Left renal cortex interstitium (tissue), 4 donors: ENCODE measurements around the gene CACNA2D3. TPM values are rescaled to one million over a fixed set of nuclear protein-coding genes. Genes with fewer than 3 reads are reported as not detected.
"Not testable (repeated sequence)": the region's sequence is repeated elsewhere in the genome, so short reads cannot be mapped to it uniquely, and the experiment has no call there.

Experiments used
- DNase-seq, 4 donors: peaks; one replicate each; pipeline ENCODE4 v3.0.0-alpha.2; 2013; ENCODE audit warnings: low read depth in 4 of 4, low spot score in 2 of 4, missing footprints in 1 of 4
- polyA plus RNA-seq, 4 donors: library from polyadenylated mRNA; unstranded; fragments of 120-200 nt; gene quantifications; one replicate each; pipeline ENCODE4 v1.2.1, GENCODE V29; 2013; ENCODE audit not compliant: insufficient read length in 4 of 4

The CACNA2D3 gene
- polyA plus RNA-seq, 4 donors: 1.2 to 2.1 (median 1.5) TPM

DNA sequence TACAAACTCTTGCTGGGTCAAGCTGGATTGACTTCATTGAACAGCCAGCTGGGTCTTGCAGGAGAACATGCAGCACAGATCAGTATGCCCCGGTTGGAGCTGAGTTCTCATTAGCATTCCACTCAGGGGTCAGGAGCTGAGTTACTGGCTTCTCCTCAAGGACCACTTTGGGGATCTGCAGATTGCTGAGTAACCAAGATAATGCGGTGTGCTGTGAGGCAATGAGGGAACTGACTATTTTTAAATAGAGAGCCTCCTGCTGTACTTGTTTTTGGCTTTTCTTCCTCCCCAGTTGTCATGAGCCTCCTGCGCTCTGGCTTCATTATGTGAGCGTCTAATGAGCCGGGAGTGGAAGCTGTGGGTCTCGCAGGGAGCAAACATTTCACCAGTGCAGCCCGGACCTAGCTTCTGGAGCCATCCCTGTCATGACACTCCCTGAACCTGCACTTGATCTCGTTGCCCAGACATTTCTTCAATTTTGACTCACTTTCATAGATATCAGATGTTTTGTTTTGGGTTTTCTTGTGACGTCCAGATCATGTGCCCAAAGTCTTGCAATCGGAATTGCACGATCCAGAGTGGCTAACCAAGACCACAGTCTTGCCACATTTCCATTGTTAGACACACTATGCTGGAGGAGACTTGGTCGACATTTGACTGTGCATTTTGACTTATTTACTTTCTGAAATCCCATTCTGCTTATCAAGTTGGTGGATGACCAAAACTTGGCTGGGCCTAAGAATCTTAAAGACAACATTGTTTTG, 478.3 kb downstream of the CACNA2D3 start:
- DNase-seq: no peak

- no peak for DNase-seq
Observed at GRCh38 chr3:54604495-54604894, 482.1 kb downstream of the CACNA2D3 start.

GRCh38 chr3:54608041-54608440, 485.7 kb downstream of the CACNA2D3 start:
- no peak for DNase-seq

GRCh38 chr3:54619053-54619452, 496.7 kb downstream of the CACNA2D3 start:
- no peak for DNase-seq

DNA sequence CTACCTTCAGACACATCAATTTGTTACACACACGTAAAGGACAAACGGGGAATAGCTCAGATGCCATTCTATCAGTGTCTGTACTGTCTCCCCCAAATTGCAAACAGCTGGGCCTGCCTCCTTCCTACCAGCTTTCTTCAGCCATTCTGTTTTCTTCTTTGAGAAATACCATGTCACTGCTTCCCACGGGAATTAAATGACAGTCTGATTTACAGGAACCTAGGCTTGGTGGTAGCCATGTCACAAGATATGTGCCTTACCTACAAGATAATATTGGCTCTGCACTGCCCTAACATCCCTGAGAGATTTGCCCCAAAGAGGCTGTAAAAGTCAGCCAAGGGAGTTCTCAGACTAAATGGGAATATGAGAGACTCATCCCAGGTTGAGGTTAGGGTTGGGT, 497.2 kb downstream of the CACNA2D3 start:
- no peak for DNase-seq

- no peak for DNase-seq
Observed at GRCh38 chr3:54621184-54621583, 498.8 kb downstream of the CACNA2D3 start.

DNA sequence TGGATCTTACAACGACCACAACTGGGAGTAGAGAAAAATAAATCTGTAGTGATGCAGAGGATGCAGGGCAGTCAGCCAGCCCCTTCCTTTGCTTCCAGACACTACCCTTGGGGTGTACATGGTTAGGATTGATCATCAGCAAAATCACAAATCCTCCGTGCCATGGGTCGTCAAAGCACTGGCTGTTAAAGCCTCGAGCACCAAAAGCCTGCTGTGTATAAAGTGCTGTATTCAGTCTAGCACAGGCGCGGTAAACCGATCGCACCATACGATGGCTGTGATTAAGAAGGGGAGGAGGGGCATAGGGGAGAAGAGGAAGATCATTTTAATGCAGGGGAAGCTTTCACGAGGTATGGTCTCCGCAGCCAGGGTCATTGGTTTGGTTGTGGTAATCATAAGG, 500.3 kb downstream of the CACNA2D3 start:
- DNase-seq: no peak

GRCh38 chr3:54625805-54626787, 503.7 kb downstream of the CACNA2D3 start:
- DNase-seq: no peak

DNA sequence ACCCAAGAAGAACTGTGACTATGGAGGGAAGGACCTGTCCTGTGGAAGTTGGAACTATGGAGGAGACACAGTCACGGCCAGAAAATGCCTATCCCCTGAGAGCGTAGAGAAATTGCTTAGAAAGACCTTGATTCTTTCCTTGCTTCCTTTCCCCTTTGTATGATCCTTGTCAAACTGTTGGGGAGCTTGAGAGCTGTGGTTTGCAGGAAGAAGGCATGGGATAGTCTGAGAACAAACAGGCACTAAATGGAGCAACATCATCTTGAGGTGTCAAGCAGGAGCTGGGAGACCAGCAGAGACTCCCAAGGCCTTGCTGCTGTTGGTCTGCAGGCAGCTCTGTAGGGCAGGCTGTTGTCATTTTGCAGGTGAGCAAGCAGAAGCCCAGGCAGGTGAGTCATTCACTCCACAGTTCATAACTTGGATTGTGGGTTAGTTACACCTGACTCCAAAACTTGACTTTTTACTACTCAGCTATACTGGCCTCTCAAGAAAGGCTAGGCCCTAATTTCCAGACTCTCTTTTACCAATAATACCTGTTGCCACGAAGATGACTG, 506.6 kb downstream of the CACNA2D3 start:
- DNase-seq: no peak

- DNase-seq: no peak
Observed at GRCh38 chr3:54630101-54630623, 507.8 kb downstream of the CACNA2D3 start.

DNA sequence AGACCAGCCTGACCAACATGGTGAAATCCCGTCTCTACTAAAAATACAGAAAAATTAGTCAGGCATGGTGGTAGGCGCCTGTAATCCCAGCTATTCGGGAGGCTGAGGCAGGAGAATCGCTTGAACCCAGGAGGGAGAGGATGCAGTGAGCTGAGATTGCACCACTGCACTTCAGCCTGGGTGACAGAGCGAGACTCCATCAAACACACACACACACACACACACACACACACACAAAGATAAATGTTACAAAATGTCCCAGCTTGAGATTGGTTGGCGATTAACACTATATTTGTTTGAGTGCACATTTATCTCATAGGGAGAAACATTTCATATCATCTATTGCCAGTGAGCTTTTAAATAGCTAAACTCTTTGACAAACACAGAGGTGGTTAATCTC, 508.6 kb downstream of the CACNA2D3 start:
- not testable (repeated sequence) for DNase-seq

- no peak for DNase-seq
Observed at GRCh38 chr3:54631516-54632325, 509.4 kb downstream of the CACNA2D3 start.

DNA sequence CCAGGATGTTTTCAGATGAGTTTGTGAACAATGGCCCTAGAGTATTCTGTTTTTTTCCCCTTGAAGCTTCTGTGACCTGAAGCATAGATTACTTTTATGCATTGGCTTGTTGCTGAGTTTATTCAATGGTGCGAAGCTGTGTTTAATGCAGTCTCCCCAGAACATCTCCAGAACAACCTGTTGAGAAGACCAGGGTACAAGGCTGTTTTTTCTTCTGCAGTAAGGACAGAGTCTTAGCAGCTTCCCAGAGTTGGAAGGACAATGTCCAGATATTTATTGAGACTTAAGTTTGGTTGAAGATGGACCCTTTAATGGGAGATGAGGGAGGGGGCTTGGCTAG, 509.9 kb downstream of the CACNA2D3 start:
- DNase-seq: no peak

GRCh38 chr3:54632834-54633233, 510.5 kb downstream of the CACNA2D3 start:
- no peak for DNase-seq

- no peak for DNase-seq
Observed at GRCh38 chr3:54633444-54634121, 511.2 kb downstream of the CACNA2D3 start.

- DNase-seq: no peak
Observed at GRCh38 chr3:54634122-54634469, 511.7 kb downstream of the CACNA2D3 start.

GRCh38 chr3:54639790-54640372, 517.5 kb downstream of the CACNA2D3 start:
- DNase-seq: not testable (repeated sequence)

- DNase-seq: no peak
Observed at GRCh38 chr3:54641226-54642014, 519.1 kb downstream of the CACNA2D3 start.

DNA sequence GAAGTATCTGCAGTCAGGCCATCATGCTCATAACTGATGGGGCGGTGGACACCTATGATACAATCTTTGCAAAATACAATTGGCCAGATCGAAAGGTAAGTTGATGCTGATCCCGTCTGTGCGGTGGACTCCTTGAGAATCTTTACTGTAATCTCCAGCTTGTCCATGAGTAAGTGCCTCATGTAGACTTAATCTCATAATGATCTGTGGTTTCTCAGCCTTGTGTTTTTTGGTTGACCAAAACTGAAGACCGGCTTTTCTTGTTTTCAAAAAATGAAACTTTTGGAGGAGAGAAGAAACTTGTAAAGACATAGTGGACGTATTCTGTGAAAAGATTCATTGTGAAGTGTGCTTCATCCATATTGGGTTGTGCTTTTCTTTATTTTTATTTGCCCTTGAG, 519.8 kb downstream of the CACNA2D3 start:
- DNase-seq: no peak
